OCI-LY7 (cell line): Measurements from ENCODE around the gene CNTN4. TPM values are rescaled to one million over a fixed set of nuclear protein-coding genes. Genes with fewer than 3 reads are reported as not detected.

Source experiments
- BruUV-seq: library from RNA; stranded (reverse); fragments of 400-500 nt; replicated peaks from 2 replicates; lab custom pipeline; 2021; lab: Mats Ljungman, UMichigan
- CTCF ChIA-PET: fragments of 300-600 bp; sonication (Branson Sonifier 250); formaldehyde crosslinking; loops from one replicate; lab custom pipeline; 2022; ENCODE audit warnings: antibody characterized with exemption; ENCODE audit not compliant: unreplicated experiment; lab: Charles Lee
- POLR2A ChIA-PET: fragments of 300-600 bp; sonication (Branson Sonifier 250); formaldehyde crosslinking; loops from one replicate; lab custom pipeline; 2022; ENCODE audit warnings: antibody characterized with exemption; lab: Charles Lee
- DNase-seq: peaks from one replicate; pipeline ENCODE4 v3.0.0-alpha.2; 2015; ENCODE audit warnings: low spot score
- H2AFZ ChIP-seq: fragments of 200-600 bp; sonication (generic), shearing (Covaris generic); 2 replicates; pipeline ENCODE4 v1.6.1; 2014; ENCODE audit warnings: mild to moderate bottlenecking, antibody characterized with exemption, low read length, moderate library complexity
- H3K27ac ChIP-seq: fragments of 200-600 bp; sonication (generic); 2 replicates; pipeline ENCODE4 v1.5.1; 2014; ENCODE audit warnings: mixed run types, low read depth, mild to moderate bottlenecking, moderate library complexity, low read length, inconsistent platforms; ENCODE audit not compliant: poor library complexity, severe bottlenecking
- H3K36me3 ChIP-seq: fragments of 200-600 bp; sonication (generic); 2 replicates; pipeline ENCODE4 v1.6.1; 2014; ENCODE audit warnings: mild to moderate bottlenecking, antibody characterized with exemption, low read length, moderate library complexity, mixed read lengths; ENCODE audit not compliant: insufficient read depth
- H3K4me1 ChIP-seq: fragments of 200-600 bp; sonication (generic); 2 replicates; pipeline ENCODE4 v1.5.1; 2014; ENCODE audit warnings: mild to moderate bottlenecking, low read length; ENCODE audit not compliant: insufficient read depth, poor library complexity, severe bottlenecking
- H3K4me2 ChIP-seq: fragments of 200-600 bp; sonication (generic); 2 replicates; pipeline ENCODE4 v1.6.1; 2014; ENCODE audit warnings: mild to moderate bottlenecking, low read length
- H3K4me3 ChIP-seq: fragments of 200-600 bp; sonication (generic); 2 replicates; pipeline ENCODE4 v1.5.1; 2014; ENCODE audit warnings: mild to moderate bottlenecking, low read depth, low read length; ENCODE audit not compliant: poor library complexity, severe bottlenecking
- H3K79me2 ChIP-seq: fragments of 200-600 bp; sonication (generic); 2 replicates; pipeline ENCODE4 v1.6.1; 2016; ENCODE audit warnings: low read depth, mild to moderate bottlenecking, low read length, moderate library complexity, mixed read lengths; ENCODE audit not compliant: insufficient read depth
- H3K9me2 ChIP-seq: fragments of 200-600 bp; sonication (generic); 2 replicates; pipeline ENCODE4 v1.6.1; 2016; ENCODE audit warnings: mild to moderate bottlenecking, low read length, mixed read lengths; ENCODE audit not compliant: insufficient read depth
- H3K9me3 ChIP-seq: fragments of 200-600 bp; sonication (generic); 2 replicates; pipeline ENCODE4 v1.6.1; 2014; ENCODE audit warnings: mild to moderate bottlenecking, mixed run types, low read length, mixed read lengths
- H4K20me1 ChIP-seq: fragments of 200-600 bp; sonication (generic); 2 replicates; pipeline ENCODE4 v1.6.1; 2014; ENCODE audit warnings: mild to moderate bottlenecking, antibody characterized with exemption, low read length, moderate library complexity, mixed read lengths; ENCODE audit not compliant: insufficient read depth
- EZH2phosphoT487 ChIP-seq: fragments of 200-600 bp; sonication (generic); IDR thresholded peaks from 2 replicates; pipeline ENCODE4 v1.6.1; 2018; ENCODE audit warnings: low read depth, borderline replicate concordance, mild to moderate bottlenecking, mixed run types, antibody characterized with exemption, low read length, moderate library complexity, mixed read lengths
- intact Hi-C: fragments of 100-400 bp; cut with micrococcal nuclease; formaldehyde crosslinking; loops from one replicate; pipeline ENCODE4 v1.10.0; 2022; ENCODE audit not compliant: unreplicated experiment
- total RNA-seq, 2 experiments: library from RNA; depleted of rRNA in 1 of 2; stranded (reverse); fragments of >200 nt in 1 of 2; shearing (Covaris generic) in 1 of 2; gene quantifications; 2 replicates each; pipeline ENCODE4 v1.2.3, GENCODE V29; 2014 to 2022
- TF ChIP-seq, protein P1 (sequence below): fragments of 200-600 bp; sonication (generic); conservative IDR thresholded peaks from 2 replicates; pipeline ENCODE4 v1.5.1; 2014; ENCODE audit warnings: mild to moderate bottlenecking, antibody characterized with exemption, low read length, moderate library complexity, mixed read lengths

The CNTN4 gene
- total RNA-seq, 2 experiments from 2014 or later: not detected

DNA sequence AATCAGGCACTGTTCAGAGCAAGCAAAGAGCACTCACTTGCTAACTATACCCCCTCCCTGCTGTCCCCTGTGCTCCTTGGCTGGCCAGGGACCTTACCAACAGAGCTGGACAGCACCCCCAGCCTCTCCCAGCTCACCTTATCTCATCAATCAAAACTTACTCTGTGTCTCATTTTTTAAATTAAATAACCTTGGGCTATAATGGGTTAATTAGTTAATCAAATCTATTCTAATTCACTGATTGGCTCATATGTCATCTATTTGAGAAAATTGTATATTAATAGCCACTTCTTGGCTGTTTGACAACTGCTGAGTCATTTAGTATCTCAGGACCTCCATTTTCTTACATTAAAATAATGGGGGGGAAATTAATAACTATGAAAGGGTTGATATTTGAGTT lies 988.6 kb downstream of the CNTN4 start:
- intact Hi-C loops: loop anchor here (5.0 kb wide), 1 partner anchor 90 kb away; the partner anchor contains the start of gene CRBN
- BruUV-seq: no TSS peak

DNA sequence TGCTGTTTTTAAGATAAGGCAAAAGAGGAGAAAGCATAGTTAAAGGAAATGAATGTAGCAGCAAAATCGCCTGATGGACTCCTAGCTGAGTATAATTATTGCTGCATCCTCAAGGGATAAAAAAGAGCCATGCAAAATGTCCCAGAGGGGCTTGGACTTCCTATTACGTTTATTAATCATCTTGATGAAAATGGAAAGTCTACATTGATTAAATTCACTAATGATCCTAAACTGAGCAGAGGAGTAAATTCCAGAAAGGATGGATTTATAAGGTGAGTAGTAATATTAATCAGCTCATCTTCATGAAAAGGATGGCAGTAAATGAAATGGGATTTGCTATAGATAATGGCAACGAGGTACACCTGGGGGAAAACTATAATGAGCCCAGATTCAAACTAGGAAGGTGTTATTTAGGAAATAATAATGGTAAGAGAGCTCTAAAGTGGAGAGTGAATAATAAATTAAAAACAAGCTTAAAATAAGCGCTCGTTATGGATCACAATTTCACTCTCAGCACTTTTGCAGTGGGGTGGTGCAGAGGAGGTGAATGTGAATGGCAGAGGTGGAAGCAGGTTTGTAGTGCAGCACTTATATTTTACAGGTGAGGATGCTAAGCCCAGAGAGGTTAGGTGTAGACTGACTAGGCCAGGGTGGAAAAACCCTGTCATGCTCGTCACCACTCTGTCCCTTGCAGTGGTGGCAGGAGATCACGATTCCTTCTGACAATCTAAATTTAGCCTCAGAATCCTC lies 989.2 kb downstream of the CNTN4 start:
- no peak overlapping the region for H3K4me3 ChIP-seq
- BruUV-seq: no TSS peak
- H3K4me2 ChIP-seq: no peak overlapping the region
- CTCF ChIA-PET: interaction anchor here (0.5 kb wide), 1 partner anchor 1405 kb away, joined by 13 read pairs; the partner anchor contains the start of gene ITPR1
- peaks cover 29% of the 10 kb centered on the region for H3K4me1 ChIP-seq
- H2AFZ ChIP-seq: no peak overlapping the region
- no peaks in the 10 kb centered on the region for H3K36me3 ChIP-seq
- intact Hi-C loops: loop anchor here (2.0 to 5.0 kb wide), 2 partner anchors 39 to 89 kb away; partner anchors contain the start of genes CRBN and TRNT1
- no peaks in the 10 kb centered on the region for H4K20me1 ChIP-seq
- TF ChIP-seq, protein P1, sequence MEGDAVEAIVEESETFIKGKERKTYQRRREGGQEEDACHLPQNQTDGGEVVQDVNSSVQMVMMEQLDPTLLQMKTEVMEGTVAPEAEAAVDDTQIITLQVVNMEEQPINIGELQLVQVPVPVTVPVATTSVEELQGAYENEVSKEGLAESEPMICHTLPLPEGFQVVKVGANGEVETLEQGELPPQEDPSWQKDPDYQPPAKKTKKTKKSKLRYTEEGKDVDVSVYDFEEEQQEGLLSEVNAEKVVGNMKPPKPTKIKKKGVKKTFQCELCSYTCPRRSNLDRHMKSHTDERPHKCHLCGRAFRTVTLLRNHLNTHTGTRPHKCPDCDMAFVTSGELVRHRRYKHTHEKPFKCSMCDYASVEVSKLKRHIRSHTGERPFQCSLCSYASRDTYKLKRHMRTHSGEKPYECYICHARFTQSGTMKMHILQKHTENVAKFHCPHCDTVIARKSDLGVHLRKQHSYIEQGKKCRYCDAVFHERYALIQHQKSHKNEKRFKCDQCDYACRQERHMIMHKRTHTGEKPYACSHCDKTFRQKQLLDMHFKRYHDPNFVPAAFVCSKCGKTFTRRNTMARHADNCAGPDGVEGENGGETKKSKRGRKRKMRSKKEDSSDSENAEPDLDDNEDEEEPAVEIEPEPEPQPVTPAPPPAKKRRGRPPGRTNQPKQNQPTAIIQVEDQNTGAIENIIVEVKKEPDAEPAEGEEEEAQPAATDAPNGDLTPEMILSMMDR: no peak
- TF ChIP-seq EZH2phosphoT487: no peak
- H3K9me3 ChIP-seq: no peaks in the 10 kb centered on the region
- no peak for DNase-seq
- H3K27ac ChIP-seq: no peak overlapping the region
- no peaks in the 10 kb centered on the region for H3K9me2 ChIP-seq
- POLR2A ChIA-PET: interaction anchor here (0.5 to 1.4 kb wide), 5 partner anchors 11 to 70 kb away, joined by 3 to 9 read pairs (median 3); no protein-coding TSS in a partner anchor
- no peaks in the 10 kb centered on the region for H3K79me2 ChIP-seq

More for the DNA sequence above, 988.6 kb downstream of the CNTN4 start:
- Histone ChIP-seq H2AFZ (no peak overlapping the region), H3K4me1 (peaks cover 32% of the 10 kb centered on the region), H3K4me2 (no peak overlapping the region), H3K79me2 (no peaks in the 10 kb centered on the region), H3K36me3 (no peaks in the 10 kb centered on the region), H3K9me2 (no peaks in the 10 kb centered on the region), H4K20me1 (no peaks in the 10 kb centered on the region), H3K27ac (no peak overlapping the region), H3K9me3 (no peaks in the 10 kb centered on the region), H3K4me3 (no peak overlapping the region)
- POLR2A ChIA-PET: interaction anchor here (0.7 to 1.4 kb wide), 2 partner anchors 20 to 21 kb away, joined by 3 read pairs; no protein-coding TSS in a partner anchor
- DNase-seq: no peak
- TF ChIP-seq, protein P1: no peak
- TF ChIP-seq EZH2phosphoT487: no peak
- CTCF ChIA-PET: interaction anchor here (0.5 kb wide), 1 partner anchor 1406 kb away, joined by 13 read pairs; the partner anchor contains the start of gene ITPR1
